ENCODE measurements around the gene TMEM123.
"Not testable (repeated sequence)": the region's sequence is repeated elsewhere in the genome, so short reads cannot be mapped to it uniquely, and the experiment has no call there.

Gene TMEM123

DNA sequence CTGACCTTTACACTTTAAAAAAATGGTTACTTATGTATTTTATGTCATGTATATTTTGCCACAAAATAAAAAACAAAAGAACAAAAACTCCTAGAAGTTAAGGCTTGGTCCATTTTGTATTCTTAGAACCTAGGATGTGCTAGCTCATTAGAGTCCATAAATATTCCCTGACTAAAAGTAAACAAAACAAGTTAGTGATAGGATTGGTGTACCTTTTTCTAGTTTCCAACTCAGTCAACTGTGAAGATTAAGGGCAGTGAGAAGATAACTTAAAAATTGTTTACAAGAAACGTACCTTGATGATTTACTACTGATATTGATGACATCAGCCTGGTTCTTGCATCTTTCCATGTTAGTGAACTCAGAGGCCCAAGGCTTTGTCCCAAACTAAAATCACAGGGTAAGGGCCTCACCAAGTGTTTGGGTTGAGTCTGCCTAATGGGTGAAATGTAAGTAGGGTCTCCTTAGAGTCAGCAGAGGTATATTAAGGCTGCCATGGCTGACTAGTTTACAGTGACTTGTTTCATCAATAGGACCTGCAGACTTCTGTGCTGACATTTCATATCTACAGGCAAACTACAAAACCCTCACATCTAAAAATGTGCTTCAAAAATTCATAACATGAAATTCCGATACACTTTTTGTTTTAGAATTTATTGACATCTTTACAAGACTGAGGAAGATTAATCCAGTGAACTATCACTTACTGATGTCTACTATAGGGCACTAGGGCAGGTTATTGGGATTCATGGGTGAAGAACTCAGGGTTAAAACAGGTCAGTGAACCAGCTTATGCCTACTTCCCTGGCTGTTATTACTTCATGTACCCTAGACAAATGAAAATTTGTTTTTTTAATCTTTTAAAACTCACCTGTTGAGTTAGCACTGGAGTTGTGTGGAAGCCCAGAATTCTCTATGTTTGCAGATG lies 4.4 kb downstream of the TMEM123 start:
- Histone ChIP-seq H3K27me3 (ENCODE audit: insufficient read depth, low read length, poor library complexity) (no peaks in the 10 kb centered on the region), H3K4me2 (ENCODE audit: insufficient read depth, low read length) (peak overlapping the region; percentile 62; the same call in 1 of the 2 replicates), H4K20me1 (ENCODE audit: insufficient read depth, low read length) (peaks cover 57% of the 10 kb centered on the region), H3K9ac (ENCODE audit: low read depth, low read length) (no peak overlapping the region), H2AFZ (ENCODE audit: low read depth, low read length) (no peak overlapping the region), H3K9me3 (ENCODE audit: insufficient read depth, low read length, severe bottlenecking) (no peaks in the 10 kb centered on the region), H3K4me1 (ENCODE audit: insufficient read depth, low read length) (peaks cover 43% of the 10 kb centered on the region), H3K4me3 (ENCODE audit: low read depth in 1 of 2, low read length in 2 of 2) (no peak overlapping the region), H3K27ac (ENCODE audit: low read length) (peak overlapping the region; percentile 6; the same call in 1 of the 2 replicates), H3K79me2 (ENCODE audit: insufficient read depth, low read length) (peaks cover 90% of the 10 kb centered on the region), H3K36me3 (ENCODE audit: insufficient read depth, low read length) (peaks cover 49% of the 10 kb centered on the region)
- no peak for ATAC-seq (ENCODE audit: insufficient read depth, low read depth)
- no peak for DNase-seq
- TF ChIP-seq EZH2 (IDR thresholded peaks at IDR 0.05; ENCODE audit: borderline replicate concordance, low read depth, low read length, severe bottlenecking) = no peak
- TF ChIP-seq, protein P1, sequence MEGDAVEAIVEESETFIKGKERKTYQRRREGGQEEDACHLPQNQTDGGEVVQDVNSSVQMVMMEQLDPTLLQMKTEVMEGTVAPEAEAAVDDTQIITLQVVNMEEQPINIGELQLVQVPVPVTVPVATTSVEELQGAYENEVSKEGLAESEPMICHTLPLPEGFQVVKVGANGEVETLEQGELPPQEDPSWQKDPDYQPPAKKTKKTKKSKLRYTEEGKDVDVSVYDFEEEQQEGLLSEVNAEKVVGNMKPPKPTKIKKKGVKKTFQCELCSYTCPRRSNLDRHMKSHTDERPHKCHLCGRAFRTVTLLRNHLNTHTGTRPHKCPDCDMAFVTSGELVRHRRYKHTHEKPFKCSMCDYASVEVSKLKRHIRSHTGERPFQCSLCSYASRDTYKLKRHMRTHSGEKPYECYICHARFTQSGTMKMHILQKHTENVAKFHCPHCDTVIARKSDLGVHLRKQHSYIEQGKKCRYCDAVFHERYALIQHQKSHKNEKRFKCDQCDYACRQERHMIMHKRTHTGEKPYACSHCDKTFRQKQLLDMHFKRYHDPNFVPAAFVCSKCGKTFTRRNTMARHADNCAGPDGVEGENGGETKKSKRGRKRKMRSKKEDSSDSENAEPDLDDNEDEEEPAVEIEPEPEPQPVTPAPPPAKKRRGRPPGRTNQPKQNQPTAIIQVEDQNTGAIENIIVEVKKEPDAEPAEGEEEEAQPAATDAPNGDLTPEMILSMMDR (IDR thresholded peaks at IDR 0.05; ENCODE audit: borderline replicate concordance, extremely low read depth, low read length, poor library complexity, severe bottlenecking) = no peak

DNA sequence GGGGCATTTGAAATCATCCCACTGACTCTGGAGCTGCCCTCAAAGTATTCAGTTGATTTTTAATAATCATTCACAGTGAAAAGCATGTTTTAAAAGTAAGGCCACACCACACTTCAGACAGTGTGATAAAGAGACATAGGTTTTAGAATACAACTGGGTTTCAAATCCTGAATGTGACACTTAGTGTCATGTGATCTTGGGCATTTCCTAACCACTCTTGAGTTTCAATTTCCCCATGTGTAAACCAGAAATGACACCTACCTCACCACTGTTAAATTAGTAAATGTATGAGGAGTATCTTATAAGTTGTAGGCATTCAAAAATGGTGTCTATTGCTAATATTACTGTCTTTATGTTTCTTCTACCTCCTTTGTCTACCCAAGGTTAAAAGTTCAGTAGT lies 5.4 kb downstream of the TMEM123 start:
- Histone ChIP-seq H3K4me1 (ENCODE audit: insufficient read depth, low read length) (peaks cover 38% of the 10 kb centered on the region), H3K9me3 (ENCODE audit: insufficient read depth, low read length, severe bottlenecking) (no peaks in the 10 kb centered on the region), H3K9ac (ENCODE audit: low read depth, low read length) (no peak overlapping the region), H3K4me2 (ENCODE audit: insufficient read depth, low read length) (no peak overlapping the region), H3K79me2 (ENCODE audit: insufficient read depth, low read length) (peaks cover 94% of the 10 kb centered on the region), H2AFZ (ENCODE audit: low read depth, low read length) (no peak overlapping the region), H3K27ac (ENCODE audit: low read length) (no peak overlapping the region), H3K4me3 (ENCODE audit: low read depth in 1 of 2, low read length in 2 of 2) (no peak overlapping the region), H3K27me3 (ENCODE audit: insufficient read depth, low read length, poor library complexity) (no peaks in the 10 kb centered on the region), H3K36me3 (ENCODE audit: insufficient read depth, low read length) (peaks cover 49% of the 10 kb centered on the region), H4K20me1 (ENCODE audit: insufficient read depth, low read length) (peaks cover 60% of the 10 kb centered on the region)
- ATAC-seq (ENCODE audit: insufficient read depth, low read depth) = no peak
- no peak for DNase-seq
- no peak for TF ChIP-seq EZH2 (IDR thresholded peaks at IDR 0.05; ENCODE audit: borderline replicate concordance, low read depth, low read length, severe bottlenecking)
- TF ChIP-seq, protein P1 (IDR thresholded peaks at IDR 0.05; ENCODE audit: borderline replicate concordance, extremely low read depth, low read length, poor library complexity, severe bottlenecking) = no peak

DNA sequence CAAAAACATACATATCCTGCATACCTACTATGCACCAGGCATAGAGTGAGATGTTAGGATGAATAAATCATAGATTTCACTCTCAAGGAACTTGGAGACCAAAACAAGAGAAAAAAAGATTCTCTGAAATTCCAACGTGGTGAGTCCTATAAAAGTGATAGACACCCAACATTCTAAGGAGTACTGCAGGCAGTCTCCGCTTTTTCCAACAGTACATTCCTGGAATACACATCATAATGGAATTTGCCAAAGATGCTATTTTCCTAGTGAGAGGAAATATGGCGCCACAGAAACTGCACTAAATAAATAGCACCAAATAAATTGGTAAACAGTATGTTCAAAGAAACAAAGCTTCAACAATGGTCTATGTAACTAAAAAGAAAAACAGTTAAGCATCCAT lies 6.0 kb downstream of the TMEM123 start:
- H3K4me1 ChIP-seq (ENCODE audit: insufficient read depth, low read length) = peaks cover 38% of the 10 kb centered on the region
- H3K4me2 ChIP-seq (ENCODE audit: insufficient read depth, low read length) = no peak overlapping the region; the same call in 1 of the 2 replicates
- H3K79me2 ChIP-seq (ENCODE audit: insufficient read depth, low read length) = peaks cover 90% of the 10 kb centered on the region
- H3K4me3 ChIP-seq (ENCODE audit: low read depth in 1 of 2, low read length in 2 of 2) = no peak overlapping the region
- DNase-seq (no peak), ATAC-seq (ENCODE audit: insufficient read depth, low read depth) (no peak)
- H3K27me3 ChIP-seq (ENCODE audit: insufficient read depth, low read length, poor library complexity) = no peaks in the 10 kb centered on the region
- H3K9ac ChIP-seq (ENCODE audit: low read depth, low read length) = no peak overlapping the region
- H3K27ac ChIP-seq (ENCODE audit: low read length) = no peak overlapping the region
- H4K20me1 ChIP-seq (ENCODE audit: insufficient read depth, low read length) = peaks cover 60% of the 10 kb centered on the region
- H3K9me3 ChIP-seq (ENCODE audit: insufficient read depth, low read length, severe bottlenecking) = no peaks in the 10 kb centered on the region
- H2AFZ ChIP-seq (ENCODE audit: low read depth, low read length) = no peak overlapping the region
- H3K36me3 ChIP-seq (ENCODE audit: insufficient read depth, low read length) = peaks cover 49% of the 10 kb centered on the region
- TF ChIP-seq, protein P1 (IDR thresholded peaks at IDR 0.05; ENCODE audit: borderline replicate concordance, extremely low read depth, low read length, poor library complexity, severe bottlenecking) = no peak
- TF ChIP-seq EZH2 (IDR thresholded peaks at IDR 0.05; ENCODE audit: borderline replicate concordance, low read depth, low read length, severe bottlenecking) = no peak

DNA sequence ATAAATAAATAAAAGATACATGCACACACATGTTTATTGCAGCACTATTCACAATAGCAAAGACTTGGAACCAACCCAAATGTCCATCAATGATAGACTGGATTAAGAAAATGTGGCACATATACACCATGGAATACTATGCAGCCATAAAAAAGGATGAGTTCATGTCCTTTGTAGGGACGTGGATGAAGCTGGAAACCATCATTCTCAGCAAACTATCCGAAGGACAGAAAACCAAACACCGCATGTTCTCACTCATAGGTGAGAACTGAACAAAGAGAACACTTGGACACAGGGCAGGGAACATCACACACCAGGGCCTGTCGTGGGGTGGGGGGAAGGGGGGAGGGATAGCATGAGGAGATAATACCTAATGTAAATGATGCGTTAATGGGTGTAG lies 7.9 kb downstream of the TMEM123 start:
- not testable (repeated sequence) for H3K4me3 ChIP-seq (ENCODE audit: low read depth in 1 of 2, low read length in 2 of 2); H3K9me3 ChIP-seq (ENCODE audit: insufficient read depth, low read length, severe bottlenecking); H3K27me3 ChIP-seq (ENCODE audit: insufficient read depth, low read length, poor library complexity); H3K27ac ChIP-seq (ENCODE audit: low read length); ATAC-seq (ENCODE audit: insufficient read depth, low read depth); H3K9ac ChIP-seq (ENCODE audit: low read depth, low read length); H2AFZ ChIP-seq (ENCODE audit: low read depth, low read length); DNase-seq; H3K4me2 ChIP-seq (ENCODE audit: insufficient read depth, low read length)
- Histone ChIP-seq H3K79me2 (ENCODE audit: insufficient read depth, low read length) (peaks cover 81% of the 10 kb centered on the region), H3K36me3 (ENCODE audit: insufficient read depth, low read length) (peaks cover 49% of the 10 kb centered on the region), H4K20me1 (ENCODE audit: insufficient read depth, low read length) (peaks cover 43% of the 10 kb centered on the region), H3K4me1 (ENCODE audit: insufficient read depth, low read length) (peaks cover 20% of the 10 kb centered on the region)

DNA sequence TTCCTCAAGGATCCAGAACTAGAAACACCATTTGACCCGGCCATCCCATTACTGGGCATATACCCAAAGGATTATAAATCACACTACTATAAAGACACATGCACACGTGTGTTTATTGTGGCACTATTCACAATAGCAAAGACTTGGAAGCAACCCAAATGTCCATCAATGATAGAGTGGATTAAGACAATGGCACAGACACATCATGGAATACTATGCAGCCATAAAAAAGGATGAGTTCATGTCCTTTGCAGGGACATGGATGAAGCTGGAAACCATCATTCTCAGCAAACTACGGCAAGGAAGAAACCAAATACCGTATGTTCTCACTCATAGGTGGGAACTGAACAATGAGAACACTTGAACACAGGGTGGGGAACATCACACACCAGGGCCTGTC lies 8.4 kb downstream of the TMEM123 start:
- H3K79me2 ChIP-seq (ENCODE audit: insufficient read depth, low read length) = peaks cover 78% of the 10 kb centered on the region
- ATAC-seq (ENCODE audit: insufficient read depth, low read depth); H3K4me3 ChIP-seq (ENCODE audit: low read depth in 1 of 2, low read length in 2 of 2): not testable (repeated sequence)

More for the DNA sequence above, 8.4 kb downstream of the TMEM123 start:
- H3K27ac ChIP-seq (ENCODE audit: low read length); DNase-seq; H3K4me2 ChIP-seq (ENCODE audit: insufficient read depth, low read length); H3K9me3 ChIP-seq (ENCODE audit: insufficient read depth, low read length, severe bottlenecking); H3K27me3 ChIP-seq (ENCODE audit: insufficient read depth, low read length, poor library complexity); H2AFZ ChIP-seq (ENCODE audit: low read depth, low read length); H3K9ac ChIP-seq (ENCODE audit: low read depth, low read length): not testable (repeated sequence)
- Histone ChIP-seq H3K4me1 (ENCODE audit: insufficient read depth, low read length) (peaks cover 14% of the 10 kb centered on the region), H3K36me3 (ENCODE audit: insufficient read depth, low read length) (peaks cover 49% of the 10 kb centered on the region), H4K20me1 (ENCODE audit: insufficient read depth, low read length) (peaks cover 39% of the 10 kb centered on the region)

Measured in DND-41 (cell line).